OCI-LY1 (cell line): ENCODE measurements around the gene PTPN2.

Source experiments
- H2AFZ ChIP-seq: fragments of 200-600 bp; sonication (generic), shearing (Covaris generic); 2 replicates; pipeline ENCODE4 v1.6.0; 2014; ENCODE audit warnings: antibody characterized with exemption, mild to moderate bottlenecking, low read length
- H3F3A ChIP-seq: fragments of 200-600 bp; sonication (generic), shearing (Covaris generic); 2 replicates; pipeline ENCODE4 v1.6.0; 2014; ENCODE audit warnings: mild to moderate bottlenecking, antibody characterized with exemption, low read length, moderate library complexity; ENCODE audit not compliant: insufficient read depth
- H3K27ac ChIP-seq: fragments of 200-600 bp; sonication (generic); 2 replicates; pipeline ENCODE4 v1.5.1; 2014; ENCODE audit warnings: low read length, mixed run types, mild to moderate bottlenecking, low read depth; ENCODE audit not compliant: poor library complexity, severe bottlenecking
- H3K27me3 ChIP-seq: fragments of 200-600 bp; sonication (generic); 2 replicates; pipeline ENCODE4 v1.6.0; 2014; ENCODE audit warnings: antibody characterized with exemption, mild to moderate bottlenecking, low read length, moderate library complexity; ENCODE audit not compliant: insufficient read depth
- H3K36me3 ChIP-seq: fragments of 200-600 bp; sonication (generic); 2 replicates; pipeline ENCODE4 v1.6.1; 2014; ENCODE audit warnings: mild to moderate bottlenecking, antibody characterized with exemption, low read length, moderate library complexity, mixed read lengths; ENCODE audit not compliant: insufficient read depth
- H3K4me1 ChIP-seq: fragments of 200-600 bp; sonication (generic); 2 replicates; pipeline ENCODE4 v1.5.1; 2014; ENCODE audit warnings: mild to moderate bottlenecking, low read length, moderate library complexity; ENCODE audit not compliant: insufficient read depth, severe bottlenecking
- H3K4me2 ChIP-seq: fragments of 200-600 bp; sonication (generic), shearing (Covaris generic); 2 replicates; pipeline ENCODE4 v1.6.1; 2014; ENCODE audit warnings: low read length
- H3K4me3 ChIP-seq: fragments of 200-600 bp; sonication (generic); 2 replicates; pipeline ENCODE4 v1.5.1; 2014; ENCODE audit warnings: low read length, low read depth, mild to moderate bottlenecking, mixed read lengths; ENCODE audit not compliant: poor library complexity, severe bottlenecking
- H3K79me2 ChIP-seq: fragments of 200-600 bp; shearing (Covaris generic); 2 replicates; pipeline ENCODE4 v1.6.1; 2016; ENCODE audit warnings: mixed run types, low read length, mixed read lengths; ENCODE audit not compliant: insufficient read depth
- H3K9ac ChIP-seq: fragments of 200-600 bp; sonication (generic), shearing (Covaris generic); 2 replicates; pipeline ENCODE4 v1.6.1; 2014; ENCODE audit warnings: mild to moderate bottlenecking, low read length, mixed read lengths
- H3K9me2 ChIP-seq: fragments of 200-600 bp; sonication (generic), shearing (Covaris generic); 2 replicates; pipeline ENCODE4 v1.6.1; 2014; ENCODE audit warnings: low read depth, mild to moderate bottlenecking, low read length, mixed read lengths
- H3K9me3 ChIP-seq: fragments of 200-600 bp; shearing (Covaris generic); 2 replicates; pipeline ENCODE4 v1.6.1; 2014; ENCODE audit warnings: low read length, mixed read lengths
- H4K20me1 ChIP-seq: fragments of 200-600 bp; sonication (generic), shearing (Covaris generic); 2 replicates; pipeline ENCODE4 v1.6.0; 2016; ENCODE audit warnings: mild to moderate bottlenecking, low read length; ENCODE audit not compliant: insufficient read depth
- CTCF ChIP-seq: fragments of 200-600 bp; sonication (generic), shearing (Covaris generic); IDR thresholded peaks from 2 replicates; pipeline ENCODE4 v1.5.1; 2017; ENCODE audit warnings: mild to moderate bottlenecking, antibody characterized with exemption, low read length, moderate library complexity, mixed read lengths
- EZH2 ChIP-seq: fragments of 200-600 bp; sonication (generic), shearing (Covaris generic); IDR thresholded peaks from 2 replicates; pipeline ENCODE4 v1.8.0; 2017; ENCODE audit warnings: borderline replicate concordance, mixed run types, mild to moderate bottlenecking, antibody characterized with exemption, low read length, moderate library complexity, mixed read lengths

PTPN2 gene

GRCh38 chr18:12769644-12770440, 114.2 kb downstream of the PTPN2 start:
- Histone ChIP-seq H2AFZ (no peak overlapping the region), H4K20me1 (no peaks in the 10 kb centered on the region), H3K79me2 (no peaks in the 10 kb centered on the region), H3K27me3 (peaks cover 6% of the 10 kb centered on the region; the same call in 1 of the 2 replicates), H3K27ac (no peak overlapping the region), H3K4me2 (no peak overlapping the region), H3K9me3 (no peaks in the 10 kb centered on the region), H3K4me3 (no peak overlapping the region), H3K36me3 (no peaks in the 10 kb centered on the region), H3K9me2 (no peaks in the 10 kb centered on the region), H3K4me1 (no peaks in the 10 kb centered on the region), H3F3A (no peaks in the 10 kb centered on the region), H3K9ac (no peak overlapping the region)
- TF ChIP-seq EZH2 (no peak), CTCF (no peak)

DNA sequence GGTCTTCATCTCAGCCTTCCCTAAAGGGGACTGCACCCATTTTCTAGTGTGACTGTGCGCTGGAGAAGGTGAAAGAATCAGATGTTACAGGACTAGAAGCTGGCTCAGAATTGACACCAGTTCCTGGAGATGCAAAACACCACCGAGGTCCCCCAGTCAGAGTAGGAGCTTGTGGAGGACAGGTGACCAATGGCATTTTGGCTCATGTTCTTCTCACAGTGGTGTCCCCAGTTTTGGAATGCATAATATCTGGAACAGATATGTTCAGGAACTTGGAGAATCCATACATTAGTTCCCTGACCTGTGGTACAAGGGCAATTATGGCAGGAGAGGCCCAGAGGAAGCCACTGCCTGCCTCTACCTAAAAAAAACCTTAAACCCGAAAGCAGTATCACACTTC, 114.9 kb downstream of the PTPN2 start:
- Histone ChIP-seq H3K79me2 (no peaks in the 10 kb centered on the region), H3K4me1 (no peaks in the 10 kb centered on the region), H3K9me3 (no peaks in the 10 kb centered on the region), H2AFZ (no peak overlapping the region), H3K4me2 (no peak overlapping the region), H3K9me2 (no peaks in the 10 kb centered on the region), H3K4me3 (no peak overlapping the region), H3K27ac (no peak overlapping the region), H3F3A (no peaks in the 10 kb centered on the region), H3K9ac (no peak overlapping the region), H3K36me3 (no peaks in the 10 kb centered on the region), H4K20me1 (no peaks in the 10 kb centered on the region), H3K27me3 (peaks cover 6% of the 10 kb centered on the region; the same call in 1 of the 2 replicates)
- no peak for TF ChIP-seq EZH2
- TF ChIP-seq CTCF = no peak

DNA sequence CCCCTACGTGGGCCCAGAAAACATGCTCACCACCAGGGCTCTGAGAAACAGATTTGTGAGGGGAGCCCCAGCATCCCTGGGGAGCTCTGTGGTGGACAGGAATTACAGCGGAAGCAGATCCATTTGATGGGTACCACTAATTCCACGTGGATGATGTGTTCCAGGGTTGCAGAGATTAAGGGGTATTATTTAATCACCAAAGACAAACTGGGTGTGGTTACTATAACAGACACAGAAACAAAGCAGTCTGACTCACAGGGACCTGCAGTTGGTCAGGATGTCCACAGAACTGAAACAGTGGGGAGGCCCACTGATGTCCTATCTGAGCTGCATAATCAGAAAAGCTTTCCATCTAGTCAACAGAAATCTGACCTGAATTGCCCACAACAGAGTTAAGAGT, 115.4 kb downstream of the PTPN2 start:
- Histone ChIP-seq H3K36me3 (no peaks in the 10 kb centered on the region), H4K20me1 (no peaks in the 10 kb centered on the region), H3F3A (no peaks in the 10 kb centered on the region), H3K9me3 (no peaks in the 10 kb centered on the region), H3K79me2 (no peaks in the 10 kb centered on the region), H3K9ac (no peak overlapping the region), H3K4me3 (no peak overlapping the region), H3K9me2 (no peaks in the 10 kb centered on the region), H3K4me2 (no peak overlapping the region), H3K27ac (no peak overlapping the region), H3K4me1 (no peaks in the 10 kb centered on the region), H2AFZ (no peak overlapping the region), H3K27me3 (peaks cover 6% of the 10 kb centered on the region; the same call in 1 of the 2 replicates)
- no peak for TF ChIP-seq CTCF
- no peak for TF ChIP-seq EZH2
